ENCODE data around the gene RNF43.

GRCh38 chr17:58410714-58411407 is 6.5 kb downstream of the RNF43 start:
- no peak for TF ChIP-seq ZNF274 (IDR thresholded peaks at IDR 0.05; ENCODE audit: low read depth, low read length)
- no peak for TF ChIP-seq SUZ12 (IDR thresholded peaks at IDR 0.05; ENCODE audit: extremely low read depth, insufficient read depth, insufficient read length)
